CD1c-positive myeloid dendritic cell (primary cell): ENCODE results near the gene NFS1.
"Not testable (repeated sequence)": the region's sequence is repeated elsewhere in the genome, so short reads cannot be mapped to it uniquely, and the experiment has no call there.

Source experiments
- DNase-seq: peaks from one replicate; pipeline ENCODE4 v3.0.0-alpha.2; 2016; ENCODE audit errors: extremely low spot score

The NFS1 gene

GRCh38 chr20:35699127-35699956 is at the start of gene NFS1, which contains the start of gene ROMO1:
TSS of gene NFS1 (minus strand) at chr20:35699352. CDS start at chr20:35699288, 64 bp downstream.
TSS of gene ROMO1 (plus strand) at chr20:35699405. CDS start at chr20:35699633, 228 bp downstream.
- peak; percentile 92 for DNase-seq

DNA sequence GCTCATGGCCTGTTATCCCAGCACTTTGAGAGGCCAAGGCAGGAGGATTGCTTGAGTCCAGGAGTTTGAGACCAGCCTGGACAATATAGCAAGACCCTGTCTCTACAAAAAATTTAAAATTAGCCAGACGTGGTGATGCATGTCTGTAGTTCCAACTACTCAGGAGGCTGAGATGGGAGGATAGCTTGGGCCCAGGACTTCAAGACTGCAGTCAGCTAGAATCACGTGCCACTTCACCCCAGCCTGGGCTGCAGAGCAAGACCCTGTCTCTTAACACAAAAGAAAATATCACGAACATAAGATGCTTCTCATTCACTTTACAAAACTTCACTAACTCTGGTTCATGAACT is 45.3 kb upstream of the NFS1 start:
- DNase-seq = not testable (repeated sequence)

- DNase-seq = peak; percentile 77
Observed at GRCh38 chr20:35743693-35744491, 44.7 kb upstream of the NFS1 start.

- DNase-seq = peak; percentile 84
Observed at GRCh38 chr20:35742741-35743523, 43.8 kb upstream of the NFS1 start.

- DNase-seq = peak; percentile 100
Observed at GRCh38 chr20:35741892-35742740, 43.0 kb upstream of the NFS1 start, which contains the start of gene RBM39. TSS of gene RBM39 (minus strand) at chr20:35742260. CDS start at chr20:35740874, 1,386 bp downstream.

DNA sequence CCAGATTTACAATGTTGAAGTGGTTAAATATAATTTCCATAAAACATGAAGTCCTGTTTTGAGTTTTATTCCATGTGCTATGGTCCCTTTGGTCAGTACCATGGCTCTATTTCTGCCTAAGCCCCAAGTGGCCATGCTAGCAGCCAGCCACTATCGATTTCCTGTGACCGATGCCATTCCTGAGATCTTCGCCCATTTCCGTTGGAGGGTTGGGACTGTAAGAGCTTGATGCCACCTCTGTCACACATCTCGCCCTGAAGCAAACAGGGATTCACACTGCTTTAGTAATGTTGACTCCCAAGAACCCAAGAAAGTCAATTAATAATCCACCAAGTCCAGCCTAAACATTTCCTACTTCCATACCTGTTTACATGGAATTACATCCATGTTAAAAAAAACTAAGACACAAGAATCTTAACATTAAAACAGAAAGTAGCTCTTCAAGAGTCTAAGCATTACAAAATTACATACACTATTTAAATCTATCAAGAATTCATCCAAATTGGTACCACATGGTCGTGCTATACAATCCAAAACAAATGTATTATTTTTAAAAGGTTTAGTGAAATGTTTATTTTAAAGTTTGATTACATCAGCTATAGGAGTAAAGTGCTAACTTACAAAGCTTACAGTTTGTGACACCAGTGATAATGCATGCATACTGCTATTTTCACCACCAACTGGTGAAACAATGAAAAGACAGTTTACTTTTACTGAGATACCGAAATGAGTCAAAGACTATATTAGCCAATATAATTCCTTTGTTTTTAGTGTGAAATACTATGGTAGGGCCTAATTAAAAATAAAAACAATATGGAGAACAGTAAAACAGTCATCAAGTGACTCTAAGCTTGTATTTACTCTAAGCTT is 40.4 kb upstream of the NFS1 start:
- peak; percentile 54 for DNase-seq

GRCh38 chr20:35738410-35739179 is 39.4 kb upstream of the NFS1 start:
- no peak for DNase-seq

DNA sequence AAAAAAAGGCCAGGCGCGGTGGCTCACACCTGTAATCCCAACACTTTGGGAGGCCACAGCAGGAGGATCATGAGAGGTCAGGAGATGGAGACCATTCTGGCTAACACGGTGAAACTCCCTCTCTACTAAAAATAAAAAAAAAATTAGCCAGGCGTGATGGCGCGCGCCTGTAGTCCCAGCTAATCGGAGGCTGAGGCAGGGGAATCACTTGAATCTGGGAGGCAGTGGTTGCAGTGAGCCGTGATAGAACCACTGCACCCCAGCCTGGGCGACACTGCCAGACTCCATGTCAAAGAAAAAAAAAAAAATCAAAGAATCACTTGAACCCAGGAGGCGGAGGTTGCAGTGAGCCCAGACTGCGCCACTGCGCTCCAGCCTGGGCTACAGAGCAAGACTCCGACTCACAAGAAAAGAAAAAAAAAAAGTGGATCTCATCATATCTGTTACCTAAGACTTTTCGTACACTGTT is 38.7 kb upstream of the NFS1 start:
- no peak for DNase-seq

DNA sequence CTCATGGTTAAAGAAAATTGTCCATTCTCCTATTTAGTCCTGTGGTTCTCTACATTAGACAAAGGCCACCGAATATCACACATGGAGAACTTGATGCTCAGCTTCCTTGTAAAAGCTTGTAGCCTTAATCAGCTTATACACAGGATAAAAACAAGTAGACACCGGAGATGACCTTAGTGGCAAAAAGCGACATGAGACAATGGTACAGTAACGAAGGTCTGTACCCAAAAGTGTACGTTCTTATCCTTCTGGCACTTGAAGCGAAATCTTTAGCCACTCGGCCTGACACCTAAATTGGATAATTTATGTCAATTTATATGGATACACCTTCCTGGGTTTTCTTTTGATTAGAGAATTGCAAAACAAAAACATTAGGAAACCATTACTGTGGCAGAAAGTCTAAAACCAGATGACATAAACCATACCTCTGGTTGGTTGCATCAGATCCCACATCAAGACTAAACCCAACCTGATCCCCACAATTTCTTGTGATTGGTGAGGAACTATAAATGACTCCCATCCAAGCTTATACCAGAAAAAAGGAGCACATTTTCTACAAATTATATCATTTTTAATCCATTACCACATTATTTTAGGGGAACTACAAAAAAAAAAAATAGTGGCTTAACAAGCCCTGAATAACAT is 36.8 kb upstream of the NFS1 start:
- DNase-seq = no peak

- no peak for DNase-seq
Observed at GRCh38 chr20:35734777-35735649, 35.9 kb upstream of the NFS1 start.

- DNase-seq = no peak
Observed at GRCh38 chr20:35734374-35734773, 35.2 kb upstream of the NFS1 start.

DNA sequence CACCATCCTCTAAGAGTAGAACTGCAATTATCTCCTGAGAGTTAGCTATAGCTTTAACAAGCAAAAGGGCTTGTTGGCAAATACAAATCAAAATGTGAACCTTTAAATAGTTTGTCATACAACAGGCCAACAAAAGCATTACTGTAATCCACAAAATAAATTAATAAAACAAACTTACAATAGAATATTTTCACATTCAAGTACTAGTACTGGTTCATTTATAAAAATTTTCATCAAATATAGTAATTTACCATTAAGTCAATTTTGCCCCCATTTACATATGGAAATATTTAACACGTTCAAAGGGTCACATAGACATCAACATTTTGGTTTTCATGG is 33.5 kb upstream of the NFS1 start:
- no peak for DNase-seq

DNA sequence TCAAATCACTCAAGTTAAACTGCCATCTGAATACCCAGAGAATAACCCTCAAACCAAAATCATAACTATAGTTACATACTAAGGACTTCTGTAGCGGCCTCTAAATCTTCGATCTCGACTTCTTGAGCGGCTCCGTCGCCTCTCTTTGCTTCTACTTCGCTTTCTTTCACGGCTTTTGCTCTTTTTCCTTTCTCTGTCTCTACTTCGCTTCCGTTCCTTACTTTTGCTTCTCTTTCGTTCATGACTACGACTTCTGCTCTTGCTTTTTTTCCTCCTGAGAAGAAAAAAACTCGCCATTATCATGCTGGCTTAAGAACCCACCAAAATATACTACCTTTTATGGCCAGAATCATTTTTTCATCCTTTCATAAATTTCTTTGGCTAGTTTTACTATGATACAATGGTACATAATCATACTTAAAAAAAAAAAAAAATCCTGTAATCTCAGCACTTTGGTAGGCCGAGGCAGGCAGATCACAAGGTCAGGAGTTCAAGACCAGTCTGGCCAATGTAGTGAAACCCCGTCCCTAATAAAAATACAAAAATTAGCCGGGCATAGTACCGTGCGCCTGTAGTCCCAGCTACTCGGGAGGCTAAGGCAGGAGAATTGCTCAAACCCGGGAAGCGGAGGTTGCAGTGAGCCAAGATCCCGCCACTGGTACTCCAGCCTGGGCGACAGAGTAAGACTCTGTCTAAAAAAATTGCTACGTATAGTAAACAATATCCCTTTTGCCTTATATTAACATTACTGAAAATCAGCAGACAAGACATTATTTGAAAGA is 32.9 kb upstream of the NFS1 start:
- DNase-seq = no peak

DNA sequence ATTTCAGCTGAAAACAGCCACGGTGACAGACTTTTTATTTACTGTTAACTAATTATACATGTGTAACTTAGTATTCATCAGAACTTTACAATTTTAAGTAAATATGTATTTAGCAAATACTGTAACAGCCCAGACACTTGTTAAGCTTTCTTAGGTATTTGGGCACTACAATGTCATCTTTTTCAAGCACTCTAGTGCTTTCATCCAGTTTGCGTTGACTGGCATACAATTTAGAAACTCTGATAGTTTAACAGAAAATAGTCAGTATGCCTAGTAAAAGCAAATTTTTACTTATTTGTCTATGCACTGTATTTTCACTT is 32.3 kb upstream of the NFS1 start:
- DNase-seq = no peak

GRCh38 chr20:35730583-35731468 is 31.7 kb upstream of the NFS1 start:
- DNase-seq = no peak
